AG20443 (cell line): ENCODE data around the gene RAE1.
"Not testable (repeated sequence)": the region's sequence is repeated elsewhere in the genome, so short reads cannot be mapped to it uniquely, and the experiment has no call there.

Experiments
- DNase-seq: peaks from one replicate; pipeline ENCODE4 v3.0.0; 2012; ENCODE audit warnings: low spot score, mixed read lengths

The RAE1 gene

DNA sequence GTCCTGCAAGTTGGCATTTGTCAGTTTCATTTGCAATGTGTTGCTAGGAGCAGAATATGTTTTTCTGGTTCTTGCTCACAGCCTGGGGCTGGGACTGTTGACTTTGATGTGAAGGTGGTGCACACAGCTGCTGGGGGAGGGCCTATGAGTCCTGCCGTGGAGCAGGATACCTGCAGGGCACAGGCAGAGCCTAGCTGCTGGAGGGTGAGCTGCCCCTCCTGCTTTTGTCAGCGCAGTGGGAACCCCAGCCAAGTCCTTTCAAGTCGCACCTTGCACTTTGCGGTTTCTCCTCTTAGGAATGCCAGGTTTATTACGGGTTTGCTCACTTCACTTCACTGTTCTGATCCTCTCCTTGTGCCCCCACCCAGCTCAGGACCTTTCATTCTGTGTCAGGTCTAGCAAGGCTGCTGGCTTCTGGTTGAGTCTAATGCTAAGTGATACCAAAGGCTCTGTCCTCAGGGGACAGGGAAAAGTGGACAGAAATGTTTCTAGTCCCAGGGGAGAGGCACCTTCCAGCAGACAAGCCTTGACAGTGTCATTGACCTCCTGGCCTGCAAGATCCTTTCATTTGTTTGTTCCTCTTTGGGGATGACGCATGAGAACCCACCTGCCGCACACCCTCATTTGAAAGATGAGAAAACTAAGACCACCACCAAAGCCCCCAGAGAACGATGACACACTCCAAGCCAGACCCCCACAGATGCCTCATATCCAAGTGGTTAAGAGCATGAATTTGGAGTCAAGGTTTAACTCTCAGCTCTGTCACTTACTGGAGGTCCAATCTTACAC, 24.2 kb upstream of the RAE1 start:
- no peak for DNase-seq

DNA sequence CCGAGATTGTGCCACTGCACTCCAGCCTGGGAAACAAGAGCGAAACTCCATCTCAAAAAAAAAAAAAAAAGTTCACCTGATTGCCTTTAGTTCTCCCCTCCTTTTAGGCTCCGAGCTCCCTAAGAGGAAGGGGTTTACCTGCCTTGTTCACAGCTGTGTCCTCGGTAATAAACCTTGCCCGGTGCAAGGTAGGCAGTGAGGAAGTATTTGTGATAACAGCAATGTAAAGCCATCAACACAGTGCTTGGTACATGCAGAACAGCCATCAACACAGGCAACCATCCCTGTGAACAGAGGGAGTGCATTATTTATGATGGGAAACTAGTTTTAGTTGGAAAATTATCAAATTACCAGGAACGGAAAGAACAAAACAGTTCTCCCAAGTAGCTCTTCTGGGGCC, 23.2 kb upstream of the RAE1 start:
- DNase-seq, result no peak

DNA sequence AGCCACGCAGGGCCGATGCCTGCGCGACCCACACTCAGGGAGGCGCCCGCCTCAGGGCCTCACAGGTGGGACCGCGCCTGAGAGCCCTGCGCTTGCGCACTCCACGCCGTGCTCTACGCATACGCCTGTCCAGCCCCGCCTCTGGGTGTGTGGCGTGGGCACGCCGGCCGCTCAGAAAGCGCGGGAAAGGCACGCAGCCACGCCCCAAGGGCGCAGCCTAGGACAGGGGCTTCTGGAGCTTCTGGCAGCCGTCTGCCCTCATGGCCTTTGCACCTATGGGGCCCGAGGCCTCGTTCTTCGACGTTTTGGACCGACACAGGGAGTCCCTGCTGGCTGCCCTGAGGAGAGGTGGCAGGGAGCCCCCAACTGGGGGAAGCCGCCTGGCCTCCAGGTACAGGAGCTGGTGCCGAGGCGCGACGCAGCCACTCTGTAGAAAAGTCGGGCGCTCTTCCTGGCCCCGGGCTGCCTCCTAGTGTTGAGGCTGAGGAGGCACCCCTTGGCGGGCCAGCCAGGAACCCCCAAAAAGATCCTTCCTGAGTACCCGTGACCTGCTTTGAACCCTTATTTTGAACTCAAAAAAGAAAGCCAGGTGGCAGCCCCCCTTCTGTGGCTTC, 21.3 kb upstream of the RAE1 start, which contains the start of gene SPO11:
Gene SPO11 (plus strand): TSS at position 196 of the 614 bp plus-strand sequence. CDS start 65 bp downstream, at position 261.
- DNase-seq, result no peak

DNA sequence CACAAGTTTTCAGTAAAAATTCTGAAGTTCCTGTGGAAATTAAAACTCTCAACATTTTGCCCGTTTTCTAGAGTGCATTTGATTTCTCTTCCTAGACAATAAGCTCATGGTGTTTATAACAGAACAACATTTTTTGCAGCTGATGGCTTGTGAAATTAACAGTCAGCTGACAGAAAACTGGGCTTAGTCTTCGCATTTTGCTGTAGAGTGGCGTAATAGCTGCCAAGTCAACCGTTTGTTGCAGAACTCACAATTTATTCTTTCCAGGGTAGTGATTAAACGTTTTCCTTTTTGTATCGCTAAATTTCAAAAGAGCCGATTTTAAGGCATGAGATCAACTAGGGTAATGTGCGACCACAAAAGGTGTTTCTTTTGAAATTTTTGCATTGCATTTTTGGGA, 20.1 kb upstream of the RAE1 start:
- peak; percentile 36 for DNase-seq

DNA sequence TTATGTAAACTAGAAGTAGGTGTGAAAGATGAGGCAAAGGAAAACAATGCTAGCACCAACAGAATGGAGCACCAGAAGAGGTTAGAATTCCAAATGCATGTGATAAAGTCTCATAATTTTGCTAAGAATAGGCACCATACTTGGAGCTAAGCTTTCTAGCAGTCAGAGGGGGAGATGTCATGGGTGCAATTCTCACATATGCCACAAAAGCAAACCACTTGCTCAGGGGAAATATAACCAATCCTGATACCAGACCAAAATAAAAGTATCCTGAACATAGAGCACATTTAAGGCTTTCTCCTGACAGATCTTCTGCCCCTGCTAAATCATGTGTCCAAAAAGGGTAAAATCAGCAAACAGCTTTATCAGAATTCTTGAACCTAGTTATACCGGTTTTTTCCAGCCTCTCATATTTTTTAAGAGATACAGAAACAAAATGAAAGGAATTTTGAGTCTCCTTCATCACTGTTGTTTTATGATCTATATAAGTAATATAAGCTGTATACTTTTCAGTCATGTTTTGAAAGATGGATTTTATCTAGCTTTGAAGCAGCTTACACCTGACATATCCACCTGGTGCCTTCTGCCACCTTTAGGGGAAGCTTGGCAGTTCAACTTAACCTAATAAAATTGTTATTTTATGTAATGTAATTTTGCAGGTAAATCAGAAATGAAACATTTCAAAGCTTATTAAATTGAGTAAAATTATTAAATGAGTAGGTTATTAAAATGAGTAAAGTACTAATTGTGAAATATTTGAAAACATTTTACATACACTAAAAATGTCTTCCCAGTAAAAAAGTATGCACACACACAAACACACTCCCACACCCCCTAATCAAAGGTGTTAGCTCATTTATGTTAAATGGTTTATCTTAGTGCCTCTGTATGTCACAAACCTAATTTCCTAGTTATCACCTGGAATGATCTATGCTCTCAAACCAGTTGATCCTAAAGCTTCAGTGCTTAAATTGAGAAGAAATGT, 18.7 kb upstream of the RAE1 start:
- no peak for DNase-seq

DNA sequence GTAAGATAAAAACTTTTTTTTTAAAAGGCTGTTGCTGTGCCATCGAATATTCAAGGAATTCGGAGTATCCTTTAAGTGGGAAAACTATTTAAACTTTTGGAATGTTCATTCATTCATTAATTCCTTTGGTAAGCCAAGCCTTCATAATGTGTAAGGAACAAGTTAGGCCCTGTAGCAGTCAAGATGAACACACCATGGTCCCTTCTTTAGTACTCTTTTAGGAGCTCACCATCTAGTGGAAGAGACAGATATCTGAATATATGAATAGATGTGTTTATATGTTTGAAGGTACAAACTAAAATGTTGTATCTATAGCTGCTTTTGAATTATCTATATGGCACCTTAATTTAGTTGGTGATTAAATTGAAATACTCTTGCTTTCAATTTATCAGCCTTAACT, 15.7 kb upstream of the RAE1 start:
- no peak for DNase-seq

DNA sequence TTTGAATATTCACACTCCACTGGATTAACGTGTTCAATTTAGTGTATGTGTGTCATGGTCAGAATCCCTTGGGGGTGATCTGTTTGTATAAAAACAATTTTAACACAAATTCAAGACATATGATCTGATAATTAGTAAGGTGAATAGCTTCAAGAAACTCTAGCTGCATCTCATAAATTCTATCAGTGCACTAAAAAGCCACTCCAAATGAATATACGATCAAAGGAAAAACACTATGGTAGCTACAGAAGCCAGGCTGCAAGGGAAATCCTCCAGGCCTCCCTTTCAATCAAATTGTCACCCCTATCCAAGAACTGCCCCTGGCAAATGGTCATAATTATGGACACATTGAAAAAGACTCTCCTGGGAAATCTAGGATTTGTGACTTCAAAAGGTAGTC, 9.4 kb upstream of the RAE1 start:
- no peak for DNase-seq

DNA sequence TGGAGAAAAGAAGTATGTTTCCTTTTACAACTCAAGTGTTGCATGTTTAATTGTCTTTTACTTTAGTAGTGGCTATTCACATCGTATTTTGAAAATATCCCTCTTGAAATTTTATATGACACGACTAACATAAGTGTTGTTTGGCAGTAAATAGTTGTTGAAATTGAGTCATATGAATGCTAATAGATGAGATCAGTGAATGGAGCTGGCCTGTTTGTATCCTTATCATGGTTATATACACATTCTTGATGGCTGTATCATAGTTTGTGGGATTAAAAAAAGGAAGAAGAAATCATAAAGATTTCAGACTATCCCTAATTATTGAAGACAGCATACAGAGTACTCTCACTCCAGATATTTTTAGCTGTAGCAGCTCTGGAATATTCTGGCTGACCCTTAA, 8.2 kb upstream of the RAE1 start:
- no peak for DNase-seq

DNA sequence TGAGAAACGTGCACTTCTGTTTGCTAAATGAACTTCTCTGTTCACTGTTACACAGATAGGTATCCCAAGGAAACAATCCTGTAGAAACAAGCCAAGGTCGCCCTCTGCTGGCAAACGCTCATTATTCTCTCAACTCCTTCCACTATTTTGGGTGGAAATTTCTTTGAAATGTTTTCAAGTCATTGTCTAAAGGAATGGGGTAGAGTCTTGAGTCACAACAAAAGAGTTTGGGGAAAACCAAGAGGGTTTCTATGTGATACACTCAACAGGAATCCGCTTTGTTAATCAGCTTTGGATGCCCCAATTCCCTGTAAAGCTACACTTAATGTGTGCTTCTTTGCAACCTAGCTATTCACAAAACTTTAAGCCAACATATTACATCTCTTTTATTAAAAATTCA, 4.6 kb upstream of the RAE1 start:
- DNase-seq, result peak; percentile 58

DNA sequence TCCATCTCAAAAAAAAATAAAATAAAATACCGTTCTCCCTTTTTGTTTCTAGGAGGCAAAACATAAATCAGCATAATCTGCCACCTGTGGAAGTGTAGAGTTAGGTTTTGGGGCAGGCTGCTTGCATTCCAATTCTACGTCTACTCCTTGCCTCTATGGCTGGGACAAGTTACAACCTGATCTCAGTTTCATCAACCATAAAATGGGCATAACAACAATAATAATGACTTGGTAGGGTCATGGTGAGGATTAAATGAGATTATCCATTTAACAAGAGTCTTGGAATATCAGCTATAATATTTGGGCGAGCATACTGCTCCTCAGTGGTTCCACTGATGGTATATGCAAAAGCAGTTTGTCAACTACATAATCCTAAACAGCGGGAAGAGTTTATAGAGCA, 3.7 kb upstream of the RAE1 start:
- DNase-seq, result no peak

DNA sequence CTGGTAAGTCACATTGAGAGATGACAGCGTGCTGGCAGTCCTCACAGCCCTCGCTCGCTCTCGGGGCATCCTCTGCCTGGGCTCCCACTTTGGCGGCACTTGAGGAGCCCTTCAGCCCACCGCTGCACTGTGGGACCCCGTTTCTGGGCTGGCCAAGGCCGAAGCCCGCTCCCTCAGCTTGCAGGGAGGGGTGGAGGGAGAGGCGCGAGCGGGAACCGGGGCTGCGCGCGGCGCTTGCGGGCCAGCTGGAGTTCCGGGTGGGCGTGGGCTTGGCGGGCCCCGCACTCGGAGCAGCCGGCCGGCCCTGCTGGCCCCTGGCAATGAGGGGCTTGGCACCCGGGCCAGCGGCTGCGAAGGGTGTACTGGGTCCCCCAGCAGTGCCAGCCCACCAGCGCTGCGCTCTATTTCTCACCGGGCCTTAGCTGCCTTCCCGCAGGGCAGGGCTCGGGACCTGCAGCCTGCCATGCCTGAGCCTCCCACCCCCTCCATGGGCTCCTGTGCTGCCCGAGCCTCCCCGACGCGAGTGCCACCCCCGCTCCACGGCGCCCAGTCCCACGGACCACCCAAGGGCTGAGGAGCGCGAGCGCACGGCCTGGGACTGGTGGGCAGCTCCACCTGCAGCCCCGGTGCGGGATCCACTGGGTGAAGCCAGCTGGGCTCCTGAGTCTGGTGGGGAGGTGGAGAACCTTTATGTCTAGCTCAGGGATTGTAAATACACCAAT, 2.7 kb upstream of the RAE1 start:
- not testable (repeated sequence) for DNase-seq

DNA sequence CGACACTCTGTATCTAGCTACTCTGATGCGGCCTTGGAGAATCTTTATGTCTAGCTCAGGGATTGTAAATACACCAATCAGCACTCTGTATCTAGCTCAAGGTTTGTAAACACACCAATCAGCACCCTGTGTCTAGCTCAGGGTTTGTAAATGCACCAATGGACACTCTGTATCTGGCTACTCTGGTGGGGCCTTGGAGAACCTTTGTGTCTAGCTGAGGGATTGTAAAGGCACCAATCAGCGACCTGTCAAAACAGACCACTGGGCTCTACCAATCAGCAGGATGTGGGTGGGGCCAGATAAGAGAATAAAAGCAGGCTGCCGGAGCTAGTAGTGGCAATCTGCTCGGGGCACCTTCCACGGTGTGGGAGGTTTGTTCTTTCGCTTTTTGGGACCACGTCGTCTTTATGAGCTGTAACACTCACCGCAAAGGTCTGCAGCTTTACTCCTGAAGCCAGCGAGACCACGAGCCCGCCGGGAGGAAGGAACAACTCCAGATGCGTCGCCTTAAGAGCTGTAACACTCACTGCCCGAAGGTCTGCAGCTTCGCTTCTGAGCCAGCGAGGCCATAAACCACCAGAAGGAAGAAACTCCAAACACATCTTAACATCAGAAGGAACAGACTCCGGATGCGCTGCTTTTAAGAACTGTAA, 2.0 kb upstream of the RAE1 start:
- DNase-seq, result not testable (repeated sequence)

DNA sequence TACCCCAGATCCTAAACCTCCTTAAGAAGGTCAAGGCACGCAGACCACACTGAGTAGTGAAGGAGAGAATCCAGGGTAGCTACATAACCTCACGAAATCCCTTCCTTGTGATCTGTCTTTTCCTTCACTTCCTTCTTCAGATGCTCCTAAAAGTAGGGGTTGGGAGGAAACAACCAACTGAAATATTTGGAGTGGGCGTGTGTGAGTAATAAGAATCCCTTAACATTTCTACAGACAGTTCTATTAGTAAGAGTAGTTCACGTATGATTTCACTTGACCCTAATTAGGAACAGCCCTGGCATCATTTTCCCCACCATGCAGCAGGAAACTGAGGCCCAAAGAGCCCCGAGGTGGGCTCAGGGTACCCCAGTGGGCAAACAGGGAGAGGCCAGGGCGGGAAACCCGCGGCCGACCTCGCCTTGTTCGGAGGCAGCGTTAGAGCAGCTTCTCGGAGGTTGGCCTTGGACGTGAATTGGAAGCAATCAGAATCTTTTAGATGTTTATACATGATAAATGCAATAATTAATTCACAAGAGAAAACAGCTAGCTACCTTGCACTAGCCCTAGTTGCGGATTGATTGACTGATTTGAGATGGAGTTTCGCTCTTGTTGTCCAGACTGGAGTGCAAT, 859 bp upstream of the RAE1 start:
- DNase-seq, result no peak

DNA sequence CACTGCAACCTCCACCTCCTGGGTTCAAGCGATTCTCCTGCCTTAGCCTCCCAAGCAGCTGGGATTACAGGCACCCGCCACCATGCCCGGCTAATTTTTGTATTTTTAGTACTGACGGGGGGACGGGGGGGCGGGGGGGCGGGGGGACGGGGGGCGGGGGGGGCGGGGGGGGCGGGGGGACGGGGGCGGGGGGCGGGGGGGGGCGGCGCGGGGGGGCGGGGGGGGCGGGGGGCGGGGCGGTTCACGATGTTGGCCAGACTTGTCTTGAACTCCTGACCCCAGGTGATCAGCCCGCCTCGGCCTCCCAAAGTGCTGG, 371 bp upstream of the RAE1 start:
- DNase-seq, result not testable (repeated sequence)

DNA sequence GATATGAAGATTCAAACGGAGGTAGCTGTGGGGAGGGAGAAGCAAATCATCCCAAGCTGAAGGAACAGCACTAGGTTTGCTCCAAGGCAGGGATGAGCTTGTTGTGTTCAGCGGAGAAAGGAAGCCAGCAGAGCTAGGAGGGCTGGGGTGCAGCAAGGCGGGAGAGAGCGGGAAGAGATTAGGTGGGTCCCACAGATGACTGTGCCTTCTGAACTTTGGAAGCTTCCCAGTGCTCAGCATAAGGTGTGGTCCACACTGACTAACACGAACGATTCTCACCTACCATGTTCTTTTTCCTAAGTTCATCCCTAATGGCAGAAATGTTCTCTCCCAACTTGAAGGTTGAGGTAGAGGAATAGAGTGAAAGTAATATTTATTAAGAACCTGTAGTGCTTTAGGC, 1.2 kb downstream of the RAE1 start:
- DNase-seq, result no peak

DNA sequence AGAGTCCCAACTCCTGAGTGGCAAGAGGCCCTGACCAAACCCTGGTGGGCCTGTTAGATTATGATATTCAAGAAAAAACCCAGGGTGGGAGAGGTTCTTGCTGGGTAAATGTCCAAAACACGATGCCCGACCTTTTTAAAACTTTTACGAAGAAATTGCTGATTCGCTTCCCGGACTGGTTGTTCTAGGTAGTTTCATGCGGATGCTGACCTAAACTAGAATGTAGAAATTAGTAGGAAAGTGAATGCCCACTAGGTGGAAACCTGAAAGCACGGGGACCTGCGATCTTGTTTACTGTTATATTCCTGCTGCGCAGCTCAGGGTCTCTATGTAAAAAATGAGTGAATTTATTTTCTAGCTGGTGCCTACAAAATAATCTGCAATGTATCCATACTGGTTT, 2.3 kb downstream of the RAE1 start:
- DNase-seq, result no peak

DNA sequence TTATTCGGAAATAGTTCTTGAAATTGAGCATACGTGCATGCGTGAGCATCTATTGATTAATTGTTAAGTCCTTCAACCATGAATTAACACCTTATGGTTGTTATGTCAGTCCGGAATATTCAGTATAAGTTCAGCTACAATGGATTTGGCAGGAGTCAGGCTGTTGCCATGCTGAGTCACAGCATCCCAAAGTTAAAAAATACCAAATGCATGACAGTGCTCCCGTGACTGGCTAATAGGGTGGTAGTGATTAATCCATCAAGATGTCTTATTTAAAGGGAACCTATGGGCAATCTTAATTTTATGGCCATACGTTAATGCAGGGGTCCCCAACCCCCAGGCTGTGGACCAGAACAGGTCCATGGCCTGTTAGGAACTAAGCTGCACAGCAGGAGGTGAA, 10.5 kb downstream of the RAE1 start:
- DNase-seq, result peak; percentile 87

DNA sequence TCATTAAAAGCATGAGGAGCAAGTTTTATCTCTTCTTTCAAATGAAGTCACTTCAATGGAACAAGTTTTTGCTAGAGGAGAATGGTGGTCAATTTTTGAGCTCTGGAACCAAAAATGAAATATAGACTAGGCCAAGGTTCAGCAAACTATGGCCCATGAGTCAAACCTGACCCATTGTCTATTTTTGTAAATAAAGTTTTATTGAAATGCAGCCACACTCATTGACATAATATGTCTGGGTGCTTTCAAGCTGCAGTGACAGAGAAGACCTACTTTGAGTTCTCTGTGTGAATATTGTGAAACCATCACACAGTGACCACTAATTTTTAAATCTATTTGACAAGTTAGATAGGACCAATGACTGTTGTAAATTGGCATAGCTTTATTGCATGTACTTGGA, 13.4 kb downstream of the RAE1 start:
- no peak for DNase-seq

DNA sequence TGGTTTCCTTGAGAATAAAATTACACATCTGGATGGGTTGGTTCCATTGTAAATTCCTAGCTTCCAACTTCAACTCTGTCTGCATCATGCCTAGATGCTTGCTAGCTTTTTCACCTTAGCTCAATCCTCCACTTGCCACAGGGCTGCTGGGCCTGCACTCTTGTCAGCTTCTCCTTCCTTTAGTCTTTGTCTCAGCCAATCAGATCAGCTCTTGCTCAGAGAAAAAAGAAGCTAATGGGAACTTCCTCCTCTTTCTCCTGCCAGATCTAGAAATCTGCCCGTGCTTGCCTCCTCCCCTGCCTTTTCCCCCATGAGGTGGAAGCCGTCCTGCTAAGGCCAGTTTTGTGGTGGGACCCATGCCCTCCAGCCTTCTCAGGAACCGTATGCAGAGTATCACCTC, 18.5 kb downstream of the RAE1 start:
- no peak for DNase-seq

DNA sequence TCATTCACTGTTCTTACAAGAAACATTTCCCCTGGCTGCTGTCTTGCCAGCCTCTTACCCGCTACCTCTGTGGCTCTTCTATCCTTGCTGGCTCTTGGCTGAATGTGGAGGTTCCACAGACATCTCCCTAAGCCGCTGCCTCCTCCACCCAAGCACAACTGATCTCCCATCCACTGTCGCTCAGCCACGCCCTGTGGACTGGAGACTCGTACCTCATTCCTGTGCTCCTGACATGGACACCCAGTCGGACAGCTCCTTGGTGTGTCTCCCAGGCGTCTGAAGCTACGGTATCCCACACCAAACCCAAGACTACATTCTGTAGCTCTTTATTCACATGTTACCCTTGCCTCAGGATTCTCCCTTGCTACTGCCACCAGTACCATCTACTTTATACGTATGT, 19.3 kb downstream of the RAE1 start:
- no peak for DNase-seq

DNA sequence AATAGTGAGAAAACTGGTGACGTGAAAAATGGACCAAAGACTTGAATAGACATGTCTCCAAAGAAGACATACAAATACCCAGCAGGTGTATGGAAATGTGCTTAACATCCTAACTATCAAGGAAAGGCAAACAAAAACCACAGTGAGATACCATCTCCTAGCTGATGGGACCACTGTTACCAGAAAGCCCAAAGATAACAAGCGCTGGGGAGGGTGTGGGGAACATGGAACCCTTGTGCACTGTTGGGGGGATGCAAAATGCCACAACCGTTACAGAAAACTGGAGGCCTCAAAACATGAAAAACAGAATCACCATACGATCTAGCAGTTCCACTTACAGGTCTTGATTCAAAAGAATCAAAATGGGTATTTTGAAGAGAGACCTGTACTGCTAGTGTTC, 20.3 kb downstream of the RAE1 start:
- DNase-seq, result no peak
